HG02759 (cell line): Measurements from ENCODE around the gene TTLL1.
"Not testable (repeated sequence)": the region's sequence is repeated elsewhere in the genome, so short reads cannot be mapped to it uniquely, and the experiment has no call there.

Experiments used
- ATAC-seq: cut with Tn5 transposase; IDR thresholded peaks from one replicate; pipeline ENCODE4 v1.9.1; 2021; ENCODE audit warnings: mild to moderate bottlenecking, moderate library complexity; ENCODE audit not compliant: unreplicated experiment

Gene TTLL1

DNA sequence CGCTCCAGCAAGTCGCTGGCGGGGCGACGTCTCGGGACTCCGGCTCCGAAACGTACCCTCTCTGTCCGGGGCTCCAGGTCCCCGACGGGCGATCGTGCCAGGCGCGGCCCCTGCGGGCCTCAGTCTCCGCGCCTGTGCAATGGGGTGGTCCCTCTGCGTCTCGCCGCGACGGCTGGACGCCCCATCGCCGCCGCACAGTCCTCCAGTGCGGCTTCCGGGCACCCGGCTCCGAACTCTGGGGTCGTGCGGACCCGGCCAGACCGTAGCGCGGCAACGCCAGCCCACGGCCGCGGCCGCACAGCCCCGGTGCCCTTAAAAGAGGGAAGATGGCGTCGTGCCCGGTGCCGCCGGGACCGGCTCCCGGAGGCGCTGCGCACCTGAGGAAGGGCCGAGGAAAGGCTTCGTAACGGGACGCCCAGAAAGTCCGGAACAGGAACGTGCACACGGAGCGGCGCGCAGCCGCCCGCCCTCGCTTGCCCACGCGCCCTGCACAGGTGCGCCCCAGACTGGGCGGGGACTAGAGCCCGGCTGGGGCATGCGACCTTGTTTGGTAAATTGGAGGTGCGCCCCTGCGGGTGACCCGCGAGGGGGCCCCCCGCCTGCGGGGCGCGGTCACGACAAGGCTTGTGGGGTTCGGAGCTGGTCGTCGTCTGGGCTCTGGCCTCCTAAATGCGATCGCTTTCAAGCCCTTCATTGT is 21.9 kb upstream of the TTLL1 start:
- no peak for ATAC-seq

DNA sequence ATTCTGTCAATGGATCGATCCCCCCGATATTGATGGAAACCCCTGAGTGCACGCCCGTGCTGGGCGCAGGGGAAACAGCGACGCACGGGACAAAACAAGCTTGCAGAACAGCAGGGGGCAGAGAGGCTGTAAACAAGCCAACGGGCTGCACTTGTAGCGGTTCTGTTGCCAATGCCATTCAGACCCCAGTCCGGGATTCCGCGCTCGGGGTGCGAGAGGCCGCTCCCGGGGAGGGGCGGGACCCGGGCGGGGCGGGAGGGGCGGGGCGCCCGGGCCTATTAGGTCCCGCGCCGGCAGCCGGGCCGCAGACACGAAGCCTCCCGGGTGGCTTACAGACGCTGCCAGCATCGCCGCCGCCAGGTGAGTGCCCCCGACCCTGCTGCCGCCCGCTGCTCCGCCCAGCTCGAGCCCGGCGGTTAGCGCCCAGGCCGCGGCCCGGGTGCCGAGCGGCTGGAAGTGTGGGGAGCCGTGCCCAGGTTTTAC is 21.3 kb upstream of the TTLL1 start, which contains the start of gene BIK:
BIK (plus strand) TSS at position 307 of the 483 bp plus-strand sequence. CDS start 13,273 bp downstream, outside the sequence.
- ATAC-seq = no peak

- ATAC-seq = no peak
Observed at GRCh38 chr22:43109921-43110443, 20.8 kb upstream of the TTLL1 start.

GRCh38 chr22:43109511-43109910 is 20.3 kb upstream of the TTLL1 start:
- no peak for ATAC-seq

DNA sequence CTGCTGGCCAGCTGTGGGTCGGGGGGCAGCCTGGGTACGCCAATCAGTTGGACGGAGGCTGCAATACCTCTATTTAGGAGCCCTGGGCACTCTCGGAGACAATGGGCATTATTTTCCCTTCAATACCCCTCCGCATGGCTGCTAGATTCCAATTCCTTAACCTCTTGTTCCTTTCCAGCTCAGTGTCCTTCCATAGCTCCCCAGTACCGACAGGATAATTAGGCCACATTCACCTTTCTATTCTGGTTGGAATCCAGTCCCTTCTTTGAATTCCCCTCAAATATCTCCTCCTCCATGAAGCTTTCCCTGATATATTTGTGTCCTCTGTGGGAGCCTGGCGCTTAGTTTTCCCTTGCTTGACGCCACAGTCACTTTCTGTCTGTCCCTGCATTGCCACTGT is 17.1 kb upstream of the TTLL1 start:
- ATAC-seq = no peak

DNA sequence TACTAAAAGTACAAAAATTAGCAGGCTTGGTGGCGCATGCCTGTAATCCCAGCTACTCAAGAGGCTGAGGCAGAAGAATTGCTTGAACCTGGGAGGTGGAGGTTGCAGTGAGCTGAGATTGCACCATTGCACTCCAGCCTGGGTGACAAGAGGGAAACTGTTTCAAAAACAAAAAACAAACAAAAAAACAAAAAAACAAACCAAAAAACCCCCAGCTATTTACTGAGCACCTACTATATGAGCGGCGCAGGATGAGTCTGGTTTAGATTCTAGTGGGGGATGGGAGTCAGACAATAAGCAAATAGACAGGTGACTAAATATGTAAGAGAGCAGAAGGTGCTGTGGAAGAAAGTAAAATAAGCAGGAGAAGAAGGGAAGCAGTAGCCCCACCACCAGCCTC is 15.8 kb upstream of the TTLL1 start:
- not testable (repeated sequence) for ATAC-seq

- ATAC-seq = not testable (repeated sequence)
Observed at GRCh38 chr22:43104056-43104625, 14.9 kb upstream of the TTLL1 start.

- ATAC-seq = no peak
Observed at GRCh38 chr22:43101306-43101705, 12.1 kb upstream of the TTLL1 start.

DNA sequence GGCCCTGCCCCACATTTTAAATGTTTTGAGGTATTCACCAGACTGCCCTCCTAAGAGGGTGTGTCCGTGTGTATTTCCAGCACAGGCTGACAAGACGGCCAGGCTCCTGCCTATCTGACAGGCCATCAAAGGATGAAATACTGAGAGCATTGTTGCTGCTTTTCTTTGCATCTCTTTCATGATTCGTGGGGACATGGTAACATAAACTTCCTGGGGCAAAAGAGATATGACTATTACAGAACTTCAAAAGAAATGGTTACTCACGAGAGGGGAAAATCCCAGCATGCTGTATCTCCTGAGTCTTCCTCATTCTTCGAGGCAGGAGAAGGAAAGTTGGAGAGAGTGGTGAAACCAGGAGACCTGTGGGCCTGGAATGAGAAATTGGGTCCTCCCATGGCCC is 11.0 kb upstream of the TTLL1 start:
- ATAC-seq = no peak

GRCh38 chr22:43099095-43099494 is 9.9 kb upstream of the TTLL1 start:
- no peak for ATAC-seq

DNA sequence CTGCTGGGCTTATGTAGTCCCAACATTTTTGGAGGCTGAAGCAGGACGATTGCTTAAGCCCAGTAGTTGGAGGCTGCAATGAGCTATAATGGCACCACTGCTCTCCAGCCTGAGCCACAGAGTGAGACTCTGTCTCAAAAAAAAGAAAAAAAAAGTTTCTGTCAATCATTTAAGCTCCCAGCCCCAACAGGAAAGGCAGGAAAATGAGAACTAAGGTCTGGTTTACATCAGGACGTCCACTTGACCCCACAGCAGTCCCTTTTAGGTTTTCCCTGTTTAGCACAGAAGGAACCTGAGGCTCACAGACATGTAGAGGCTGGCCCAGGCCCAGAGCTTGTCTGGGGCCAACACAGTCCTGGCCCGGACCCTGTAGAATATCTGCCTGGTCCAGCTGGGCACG is 9.2 kb upstream of the TTLL1 start:
- ATAC-seq = no peak

DNA sequence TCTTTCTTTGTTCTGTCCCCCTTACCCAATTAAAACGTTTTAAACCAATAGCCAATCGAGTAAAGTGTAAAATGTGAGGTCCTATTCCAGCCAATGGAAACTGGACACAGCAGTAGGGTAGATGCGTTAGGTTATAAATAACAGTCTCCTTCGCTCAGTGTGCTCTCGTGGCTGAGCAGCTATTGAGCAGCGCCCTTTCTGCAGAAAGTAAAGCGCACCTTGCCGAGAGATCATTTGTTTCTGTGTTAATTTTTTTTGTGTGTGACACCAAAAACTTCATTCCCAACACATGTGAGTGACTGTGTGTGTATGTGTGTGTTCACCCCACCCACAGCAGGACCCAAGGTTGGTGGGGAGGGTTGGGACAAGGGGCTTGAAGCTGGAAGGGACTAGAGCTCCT is 7.2 kb upstream of the TTLL1 start:
- ATAC-seq = no peak

DNA sequence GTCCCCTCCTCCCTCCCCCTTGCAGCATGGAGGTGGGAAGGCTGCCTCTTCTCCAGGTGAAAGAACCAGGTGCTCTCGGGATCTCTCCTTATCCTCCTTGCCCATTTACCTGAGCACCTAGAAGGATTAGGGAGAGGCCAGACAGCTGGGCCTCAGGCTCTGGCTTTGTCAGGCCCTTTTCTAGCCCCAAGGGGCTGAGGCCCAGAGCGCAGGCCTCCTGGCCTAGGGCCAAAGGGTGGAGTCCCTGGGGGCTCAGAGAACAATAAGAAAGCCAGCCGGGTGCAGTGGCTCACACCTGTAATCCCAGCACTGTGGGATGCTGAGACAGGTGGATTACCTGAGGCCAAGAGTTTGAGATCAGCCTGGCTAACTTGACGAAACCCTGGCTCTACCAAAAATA is 5.4 kb upstream of the TTLL1 start:
- no peak for ATAC-seq

- no peak for ATAC-seq
Observed at GRCh38 chr22:43094085-43094484, 4.9 kb upstream of the TTLL1 start.

GRCh38 chr22:43092085-43092484 is 2.9 kb upstream of the TTLL1 start:
- no peak for ATAC-seq

- no peak for ATAC-seq
Observed at GRCh38 chr22:43090130-43090789, 1.1 kb upstream of the TTLL1 start.

- no peak for ATAC-seq
Observed at GRCh38 chr22:43088627-43088983, 586 bp downstream of the TTLL1 start.

DNA sequence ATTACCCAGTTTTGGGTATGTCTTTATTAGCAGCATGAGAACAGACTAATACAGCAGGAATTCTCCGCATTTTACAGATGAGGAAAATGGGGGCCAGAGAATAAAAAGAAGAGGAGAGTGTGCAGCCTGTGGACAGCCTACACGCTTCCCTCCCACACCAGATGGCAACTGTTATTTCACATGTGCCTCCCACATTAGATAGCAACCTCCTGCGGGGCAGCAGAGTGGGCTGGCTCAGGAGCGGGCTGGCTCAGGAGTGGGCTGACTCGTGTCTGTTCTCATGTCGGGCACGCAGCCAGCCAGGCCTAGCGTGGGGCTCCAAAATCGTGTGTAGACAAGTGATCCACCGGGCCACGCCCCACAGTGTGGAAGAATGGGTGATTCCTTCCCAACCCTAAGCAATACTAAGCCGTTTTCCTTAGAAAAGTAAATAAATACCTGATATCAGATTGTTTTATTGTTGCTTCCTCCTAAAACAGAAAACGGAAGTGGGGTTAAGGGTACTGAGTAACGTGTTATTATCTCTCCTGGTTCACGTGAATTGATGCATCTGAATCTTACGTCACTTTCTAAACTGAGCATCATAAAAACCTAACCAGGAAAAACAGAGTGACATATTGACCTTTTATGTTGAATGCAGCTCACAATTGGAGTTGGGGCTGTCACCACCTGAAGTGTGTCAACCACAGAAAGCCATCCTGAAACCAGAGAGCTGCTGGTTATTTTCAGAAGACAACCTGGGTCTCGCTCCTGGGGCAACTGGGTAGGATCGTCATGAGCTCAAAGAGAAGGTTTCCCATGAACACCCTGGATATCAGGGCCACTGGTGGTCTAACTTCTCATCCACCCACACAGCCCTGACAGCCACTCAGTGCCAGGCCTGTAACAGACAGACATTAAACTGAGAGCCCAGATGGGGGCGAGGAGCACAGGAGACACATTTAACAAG is 3.3 kb downstream of the TTLL1 start:
- ATAC-seq = no peak

GRCh38 chr22:43081968-43082367 is 7.2 kb downstream of the TTLL1 start:
- ATAC-seq = no peak

DNA sequence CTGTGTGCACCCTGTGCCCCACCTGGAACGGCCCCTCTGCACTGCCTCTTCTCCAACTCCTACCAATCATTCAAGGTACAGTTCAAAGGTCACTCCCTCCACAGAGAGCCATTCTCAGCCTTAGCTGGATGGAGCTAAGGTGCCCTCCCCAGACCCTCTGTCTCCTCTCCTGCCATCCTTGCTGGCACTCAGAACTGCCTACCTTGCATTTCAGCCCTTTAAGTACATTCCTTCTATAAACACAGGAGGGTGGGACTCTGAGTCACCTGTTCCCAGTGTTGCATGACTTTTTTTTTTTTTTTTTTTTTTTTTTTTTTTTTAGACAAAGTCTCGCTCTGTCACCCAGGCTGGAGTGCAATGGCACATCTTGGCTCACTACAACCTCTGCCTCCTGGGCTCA is 8.6 kb downstream of the TTLL1 start:
- no peak for ATAC-seq

DNA sequence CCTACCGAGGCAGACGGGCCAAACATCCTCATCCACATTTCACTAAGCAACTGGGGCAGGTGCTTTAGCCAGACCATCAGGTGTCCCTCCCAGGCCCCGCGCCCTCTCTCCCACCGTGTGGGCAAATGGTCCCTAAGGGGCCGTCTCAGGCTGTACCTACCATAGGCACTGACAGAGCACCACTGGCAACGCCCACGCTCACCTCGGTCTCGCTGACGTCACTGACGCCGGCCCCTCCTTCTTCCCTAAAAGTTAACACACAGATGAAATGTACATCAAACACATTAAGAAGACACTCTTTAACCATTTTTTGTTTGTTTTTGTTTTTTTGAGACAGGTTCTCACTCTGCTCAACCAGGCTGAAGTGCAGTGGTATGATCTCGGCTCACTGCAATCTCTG is 9.4 kb downstream of the TTLL1 start:
- ATAC-seq = no peak
